GM12878 (cell line): ENCODE results near the gene PREX1. TPM values are rescaled to one million over a fixed set of nuclear protein-coding genes. Genes with fewer than 3 reads are reported as not detected.

Experiments used
- ATAC-seq: fragments of 200-7000 bp; cut with Tn5 transposase; 3 replicates; pipeline ENCODE4 v1.9.1; 2020; ENCODE audit warnings: mild to moderate bottlenecking, moderate library complexity
- BruUV-seq: library from RNA; stranded (reverse); fragments of 400-500 nt; replicated peaks from 2 replicates; lab custom pipeline; 2021; lab: Mats Ljungman, UMichigan
- CTCF ChIA-PET: fragments of 300-600 bp; sonication (Branson Sonifier 250); formaldehyde crosslinking; extraction: SDS; loops from one replicate; lab custom pipeline; 2021; ENCODE audit warnings: inconsistent platforms; lab: Yijun Ruan, JAX
- POLR2A ChIA-PET: fragments of 350-600 bp; formaldehyde crosslinking; extraction: SDS; loops from one replicate; lab custom pipeline; 2021; ENCODE audit warnings: inconsistent platforms; lab: Charles Lee
- RAD21 ChIA-PET: fragments of 300-600 bp; sonication (Branson Sonifier 250); formaldehyde crosslinking; loops from one replicate; lab custom pipeline; 2023; ENCODE audit warnings: antibody characterized with exemption; ENCODE audit not compliant: unreplicated experiment; lab: Charles Lee
- SMC1A ChIA-PET: fragments of 300-600 bp; sonication (Branson Sonifier 250); formaldehyde crosslinking; loops from one replicate; lab custom pipeline; 2023; ENCODE audit not compliant: unreplicated experiment, uncharacterized antibody; lab: Charles Lee
- DNase-seq: peaks from one replicate; pipeline ENCODE4 v3.0.0-alpha.2; 2011; ENCODE audit warnings: low read depth, low spot score
- FAIRE-seq: peaks from 3 replicates; lab custom pipeline; 2011; peaks lifted over from hg19 to GRCh38; lab: Jason Lieb, UNC
- H2AFZ ChIP-seq: 2 replicates; pipeline ENCODE4 v1.6.0; 2011; ENCODE audit warnings: low read depth, low read length, control low read depth; ENCODE audit not compliant: control insufficient read depth
- H3K27ac ChIP-seq: 2 replicates; pipeline ENCODE4 v1.5.1; 2011; ENCODE audit warnings: control low read depth; ENCODE audit not compliant: control insufficient read depth, insufficient read depth
- H3K27me3 ChIP-seq, 2 experiments: replicated peaks in 1 of 2; 2 replicates each; pipeline versions ENCODE4 v1.6.0 to v1.6.1; 2011; ENCODE audit warnings: low read length in 1 of 2; ENCODE audit not compliant: control insufficient read depth in 2 of 2, insufficient read depth in 2 of 2
- H3K36me3 ChIP-seq, 2 experiments: 2 replicates each; pipeline ENCODE4 v1.5.1; 2011; ENCODE audit warnings: low read length in 1 of 2; ENCODE audit not compliant: control insufficient read depth in 2 of 2, insufficient read depth in 2 of 2
- H3K4me1 ChIP-seq: 2 replicates; pipeline ENCODE4 v1.6.1; 2011; ENCODE audit warnings: mild to moderate bottlenecking, low read length, moderate library complexity, mixed read lengths; ENCODE audit not compliant: control insufficient read depth, insufficient read depth
- H3K4me2 ChIP-seq: 2 replicates; pipeline ENCODE4 v1.6.0; 2011; ENCODE audit warnings: control low read depth; ENCODE audit not compliant: control insufficient read depth, insufficient read depth
- H3K4me3 ChIP-seq: fragments of 200-600 bp; sonication (generic); 2 replicates; pipeline ENCODE4 v1.5.1; 2016
- H3K79me2 ChIP-seq: 2 replicates; pipeline ENCODE4 v1.6.0; 2011; ENCODE audit warnings: low read length; ENCODE audit not compliant: control insufficient read depth, insufficient read depth
- H3K9ac ChIP-seq: 2 replicates; pipeline ENCODE4 v1.8.0; 2011; ENCODE audit warnings: low read length, control low read depth, mixed read lengths; ENCODE audit not compliant: control insufficient read depth, insufficient read depth
- H3K9me3 ChIP-seq: replicated peaks from 3 replicates; pipeline ENCODE4 v1.5.1; 2011; ENCODE audit warnings: mild to moderate bottlenecking, low read length; ENCODE audit not compliant: control insufficient read depth, insufficient read depth
- H4K20me1 ChIP-seq: 2 replicates; pipeline ENCODE4 v1.6.0; 2011; ENCODE audit not compliant: control insufficient read depth, insufficient read depth
- ATF7 ChIP-seq: fragments of 450-650 bp; IDR thresholded peaks from 2 replicates; pipeline ENCODE4 v1.6.1; 2016; ENCODE audit warnings: low read depth, mild to moderate bottlenecking
- BCL11A ChIP-seq: IDR thresholded peaks from 2 replicates; pipeline ENCODE4 v1.6.1; 2011; ENCODE audit warnings: low read depth, low read length
- CEBPZ ChIP-seq: fragments of 150-350 bp; IDR thresholded peaks from 2 replicates; pipeline ENCODE4 v1.6.1; 2016; ENCODE audit warnings: low read depth, low read length
- CHD2 ChIP-seq: IDR thresholded peaks from 2 replicates; pipeline ENCODE4 v1.6.1; 2011; ENCODE audit warnings: low read depth, low read length, improper control_type of control experiment, borderline replicate concordance
- CHD4 ChIP-seq: fragments of 200-600 bp; sonication (generic); IDR thresholded peaks from 2 replicates; pipeline ENCODE4 v1.6.1; 2016; ENCODE audit warnings: mild to moderate bottlenecking
- EED ChIP-seq: sonication (generic); IDR thresholded peaks from 2 replicates; pipeline ENCODE4 v1.6.1; 2016; ENCODE audit warnings: antibody characterized with exemption, low read depth
- EP300 ChIP-seq, 2 experiments: fragments of 150-350 bp in 1 of 2; IDR thresholded peaks; 2 replicates each; pipeline ENCODE4 v1.6.1; 2011 to 2012; ENCODE audit warnings: low read depth in 2 of 2, low read length in 2 of 2, borderline replicate concordance in 1 of 2, improper control_type of control experiment in 1 of 2, inconsistent platforms in 1 of 2; ENCODE audit not compliant: control insufficient read depth in 1 of 2
- ETV6 ChIP-seq, 2 experiments: fragments of 450-650 bp in 1 of 2; IDR thresholded peaks in 1 of 2; conservative IDR thresholded peaks in 1 of 2; 2 replicates each; pipeline ENCODE4 v1.6.1; 2014; ENCODE audit warnings: antibody characterized with exemption in 1 of 2, borderline replicate concordance in 1 of 2, low read depth in 1 of 2, mild to moderate bottlenecking in 1 of 2, moderate library complexity in 1 of 2
- HDAC6 ChIP-seq: fragments of 200-600 bp; sonication (generic); IDR thresholded peaks from one replicate; pipeline ENCODE4 v1.8.0; 2017; ENCODE audit warnings: antibody characterized with exemption; ENCODE audit not compliant: unreplicated experiment
- IKZF2 ChIP-seq, 2 experiments: fragments of 450-650 bp; IDR thresholded peaks; 2 replicates each; pipeline ENCODE4 v1.6.1; 2017; ENCODE audit warnings: mild to moderate bottlenecking in 2 of 2, moderate library complexity in 2 of 2
- MTA2 ChIP-seq: fragments of 450-650 bp; IDR thresholded peaks from 2 replicates; pipeline ENCODE4 v1.6.1; 2016; ENCODE audit warnings: low read depth, mild to moderate bottlenecking, moderate library complexity
- SMARCA5 ChIP-seq: fragments of 450-650 bp; IDR thresholded peaks from 2 replicates; pipeline ENCODE4 v1.6.1; 2017; ENCODE audit warnings: mild to moderate bottlenecking
- SPI1 ChIP-seq: IDR thresholded peaks from 2 replicates; pipeline ENCODE4 v1.6.1; 2011; ENCODE audit warnings: low read depth, mild to moderate bottlenecking, low read length, moderate library complexity, borderline replicate concordance; ENCODE audit not compliant: insufficient read depth
- TBL1XR1 ChIP-seq: IDR thresholded peaks from 2 replicates; pipeline ENCODE4 v1.6.1; 2012; ENCODE audit warnings: low read depth, low read length, improper control_type of control experiment
- YY1 ChIP-seq: IDR thresholded peaks from 2 replicates; pipeline ENCODE4 v1.6.1; 2011; ENCODE audit warnings: low read depth, mild to moderate bottlenecking, low read length
- WGBS: methylation state at CpG from one replicate; pipeline ENCODE4 v1.1.6; 2016; ENCODE audit warnings: low lambda C conversion rate; ENCODE audit not compliant: insufficient replicate concordance, insufficient coverage; ENCODE audit errors: missing lambda C conversion rate; 5-methylcytosine and 5-hydroxymethylcytosine counted together
- in situ Hi-C: fragments of 300-500 bp; cut with MboI; formaldehyde crosslinking; loops from 9 replicates; pipeline ENCODE4 v1.14.3; 2018; ENCODE audit warnings: mixed read lengths
- intact Hi-C: fragments of 100-400 bp; cut with micrococcal nuclease; formaldehyde crosslinking; loops from one replicate; pipeline ENCODE4 v1.14.2; 2022; ENCODE audit not compliant: unreplicated experiment
- polyA plus RNA-seq, 11 experiments: library from polyadenylated mRNA; depleted of rRNA in 4 of 11; unstranded in 6 of 11; stranded (reverse) in 5 of 11; fragments of >200 nt; fragmentation: Nextera tagmentation in 4 of 11; fragmentation: Illumina TruSeq in 1 of 11; extraction: Ambion mirVana in 4 of 11; extraction: Trizol in 1 of 11; gene quantifications; 1 replicate in 1 of 11; 2 replicates in 10 of 11; pipeline versions ENCODE4 v1.2.1 to v1.2.3, GENCODE V29; 2011 to 2016; ENCODE audit warnings: inconsistent platforms in 2 of 11, missing spikeins in 2 of 11, low read depth in 1 of 11
- total RNA-seq, 4 experiments: library from RNA; depleted of rRNA in 3 of 4; stranded (reverse); fragments of >200 nt in 3 of 4; fragmentation: Illumina TruSeq in 1 of 4; extraction: Trizol in 1 of 4; gene quantifications; 2 replicates each; pipeline versions ENCODE4 v1.2.1 to v1.2.3, GENCODE V29; 2013 to 2021

PREX1 gene
- total and polyA plus RNA-seq, 10 of the 15 experiments (the other 5 are each of a cell fraction or from before 2014, with no cell fraction given) = 2.6 to 114 (median 38.9) TPM

- TF ChIP-seq IKZF2 (IDR thresholded peaks at IDR 0.05) (peak; percentile 36 to 41; a peak in 3 of 4 replicates), EP300 (IDR thresholded peaks at IDR 0.05; ENCODE audit: borderline replicate concordance in 1 of 2, control insufficient read depth in 1 of 2, low read depth in 2 of 2, low read length in 2 of 2) (no peak), HDAC6 (no peak), EED (peak; percentile 57; the same call in 1 of the 2 replicates), SPI1 (peak; percentile 32; the same call in 1 of the 2 replicates), BCL11A (peak; percentile 58; the same call in 1 of the 2 replicates), YY1 (0 out of 2 replicates have a peak, but pooled peaks have one; percentile 15), MTA2 (peak; percentile 59)
These were observed 105.6 kb downstream of the PREX1 start (continued) for GRCh38 chr20:48722002-48722731.

GRCh38 chr20:48721324-48722001, 106.3 kb downstream of the PREX1 start:
- peak overlapping the region; percentile 89 for H3K27ac ChIP-seq
- peaks cover 76% of the 10 kb centered on the region for H3K4me1 ChIP-seq
- H3K9me3 ChIP-seq = no peaks in the 10 kb centered on the region; the same call in 2 of the 3 replicates
- H2AFZ ChIP-seq = no peak overlapping the region
- H4K20me1 ChIP-seq = no peaks in the 10 kb centered on the region
- no peak overlapping the region for H3K4me3 ChIP-seq
- no peak for FAIRE-seq
- ChIA-PET SMC1A (interaction anchor here (0.5 to 15.6 kb wide), 7 partner anchors 10 to 124 kb away, joined by 3 to 141 read pairs (median 5); no protein-coding TSS in a partner anchor), RAD21 (interaction anchor here (0.7 to 1.6 kb wide), 3 partner anchors 9 to 184 kb away, joined by 3 to 4 read pairs (median 4); no protein-coding TSS in a partner anchor), POLR2A (interaction anchor here (0.5 to 0.7 kb wide), 2 partner anchors 79 to 107 kb away, joined by 3 read pairs; no protein-coding TSS in a partner anchor), CTCF (interaction anchor here (1.0 to 4.4 kb wide), 3 partner anchors 17 to 188 kb away, joined by 3 to 13 read pairs (median 3); no protein-coding TSS in a partner anchor)
- peak overlapping the region; percentile 36 for H3K4me2 ChIP-seq
- peaks cover 68% of the 10 kb centered on the region for H3K79me2 ChIP-seq
- intact Hi-C loops (no loop called here), in situ Hi-C loops (no loop called here)
- TF ChIP-seq ETV6 (conservative IDR thresholded peaks at IDR 0.05 in 1 of 2, IDR thresholded peaks at IDR 0.05 in 1 of 2; ENCODE audit: borderline replicate concordance in 1 of 2, low read depth in 1 of 2) = peak in 1 of 2 experiments; percentile 29; a peak in 1 of 4 replicates
- TF ChIP-seq ATF7 = no peak
- TF ChIP-seq CHD2 = no peak
- no peak for TF ChIP-seq CEBPZ
- TF ChIP-seq CHD4 = no peak
- TF ChIP-seq TBL1XR1 = no peak
- peak; percentile 69 for TF ChIP-seq SMARCA5
- 0 out of 3 replicates have a peak, but pooled peaks have one; percentile 3 for ATAC-seq
- no peak for DNase-seq
- WGBS = 19% methylated on average over 9 of the region's 9 CpGs
- peaks cover 6 to 35% of the 10 kb centered on the region in 2 experiments; a peak in 3 of 4 replicates for H3K36me3 ChIP-seq
- H3K9ac ChIP-seq = peak overlapping the region; percentile 49; the same call in 1 of the 2 replicates
- BruUV-seq = no TSS peak
- no peaks in the 10 kb centered on the region for H3K27me3 ChIP-seq
